Measurements from ENCODE around the gene TLCD2. TPM values are rescaled to one million over a fixed set of nuclear protein-coding genes. Genes with fewer than 3 reads are reported as not detected.

The TLCD2 gene
- total and polyA plus RNA-seq, 2 of the 13 experiments (the other 11 are each of a cell fraction or from before 2014, with no cell fraction given): 0.90 to 1.1 TPM

GRCh38 chr17:1716912-1717695 lies 6.9 kb upstream of the TLCD2 start (continued):
- TF ChIP-seq ZNF484 (CRISPR knock-in tag; IDR thresholded peaks at IDR 0.05; ENCODE audit: borderline replicate concordance, low read depth): no peak
- TF ChIP-seq ZNF567 (CRISPR knock-in tag; IDR thresholded peaks at IDR 0.05; ENCODE audit: borderline replicate concordance): no peak
- TF ChIP-seq, protein P1, sequence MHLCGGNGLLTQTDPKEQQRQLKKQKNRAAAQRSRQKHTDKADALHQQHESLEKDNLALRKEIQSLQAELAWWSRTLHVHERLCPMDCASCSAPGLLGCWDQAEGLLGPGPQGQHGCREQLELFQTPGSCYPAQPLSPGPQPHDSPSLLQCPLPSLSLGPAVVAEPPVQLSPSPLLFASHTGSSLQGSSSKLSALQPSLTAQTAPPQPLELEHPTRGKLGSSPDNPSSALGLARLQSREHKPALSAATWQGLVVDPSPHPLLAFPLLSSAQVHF (CRISPR knock-in tag; IDR thresholded peaks at IDR 0.05): no peak
- no peak for TF ChIP-seq SIN3B (IDR thresholded peaks at IDR 0.05; ENCODE audit: low read length)
- TF ChIP-seq, protein P2, sequence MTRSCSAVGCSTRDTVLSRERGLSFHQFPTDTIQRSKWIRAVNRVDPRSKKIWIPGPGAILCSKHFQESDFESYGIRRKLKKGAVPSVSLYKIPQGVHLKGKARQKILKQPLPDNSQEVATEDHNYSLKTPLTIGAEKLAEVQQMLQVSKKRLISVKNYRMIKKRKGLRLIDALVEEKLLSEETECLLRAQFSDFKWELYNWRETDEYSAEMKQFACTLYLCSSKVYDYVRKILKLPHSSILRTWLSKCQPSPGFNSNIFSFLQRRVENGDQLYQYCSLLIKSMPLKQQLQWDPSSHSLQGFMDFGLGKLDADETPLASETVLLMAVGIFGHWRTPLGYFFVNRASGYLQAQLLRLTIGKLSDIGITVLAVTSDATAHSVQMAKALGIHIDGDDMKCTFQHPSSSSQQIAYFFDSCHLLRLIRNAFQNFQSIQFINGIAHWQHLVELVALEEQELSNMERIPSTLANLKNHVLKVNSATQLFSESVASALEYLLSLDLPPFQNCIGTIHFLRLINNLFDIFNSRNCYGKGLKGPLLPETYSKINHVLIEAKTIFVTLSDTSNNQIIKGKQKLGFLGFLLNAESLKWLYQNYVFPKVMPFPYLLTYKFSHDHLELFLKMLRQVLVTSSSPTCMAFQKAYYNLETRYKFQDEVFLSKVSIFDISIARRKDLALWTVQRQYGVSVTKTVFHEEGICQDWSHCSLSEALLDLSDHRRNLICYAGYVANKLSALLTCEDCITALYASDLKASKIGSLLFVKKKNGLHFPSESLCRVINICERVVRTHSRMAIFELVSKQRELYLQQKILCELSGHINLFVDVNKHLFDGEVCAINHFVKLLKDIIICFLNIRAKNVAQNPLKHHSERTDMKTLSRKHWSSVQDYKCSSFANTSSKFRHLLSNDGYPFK (CRISPR knock-in tag; IDR thresholded peaks at IDR 0.05; ENCODE audit: borderline replicate concordance): no peak
- TF ChIP-seq, protein P3, sequence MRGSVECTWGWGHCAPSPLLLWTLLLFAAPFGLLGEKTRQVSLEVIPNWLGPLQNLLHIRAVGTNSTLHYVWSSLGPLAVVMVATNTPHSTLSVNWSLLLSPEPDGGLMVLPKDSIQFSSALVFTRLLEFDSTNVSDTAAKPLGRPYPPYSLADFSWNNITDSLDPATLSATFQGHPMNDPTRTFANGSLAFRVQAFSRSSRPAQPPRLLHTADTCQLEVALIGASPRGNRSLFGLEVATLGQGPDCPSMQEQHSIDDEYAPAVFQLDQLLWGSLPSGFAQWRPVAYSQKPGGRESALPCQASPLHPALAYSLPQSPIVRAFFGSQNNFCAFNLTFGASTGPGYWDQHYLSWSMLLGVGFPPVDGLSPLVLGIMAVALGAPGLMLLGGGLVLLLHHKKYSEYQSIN (CRISPR knock-in tag; IDR thresholded peaks at IDR 0.05; ENCODE audit: borderline replicate concordance): no peak
- no peak for TF ChIP-seq RARG (CRISPR knock-in tag; IDR thresholded peaks at IDR 0.05; ENCODE audit: low read depth)
- no peak for TF ChIP-seq ZKSCAN5 (CRISPR knock-in tag; IDR thresholded peaks at IDR 0.05)
- no peak for TF ChIP-seq SNAPC2 (CRISPR knock-in tag; IDR thresholded peaks at IDR 0.05)
- TF ChIP-seq THAP7 (CRISPR knock-in tag; IDR thresholded peaks at IDR 0.05): no peak
- no peak for TF ChIP-seq ATM (IDR thresholded peaks at IDR 0.05; ENCODE audit: borderline replicate concordance)
- no peak for TF ChIP-seq ZNF329 (CRISPR knock-in tag; IDR thresholded peaks at IDR 0.05; ENCODE audit: low read depth)
- TF ChIP-seq MLXIP (CRISPR knock-in tag; IDR thresholded peaks at IDR 0.05; ENCODE audit: borderline replicate concordance): no peak

All from HepG2 (cell line).